ENCODE measurements around the gene DHRS7C.

GRCh38 chr17:9833922-9834321 is 42.5 kb upstream of the DHRS7C start:
- TF ChIP-seq CTCF (IDR thresholded peaks at IDR 0.05) = no peak
- no peak for TF ChIP-seq POLR2AphosphoS5 (IDR thresholded peaks at IDR 0.05)
- TF ChIP-seq POLR2A (IDR thresholded peaks at IDR 0.05) = no peak

All from prostate gland (tissue), 2 donors.